SK-N-SH (cell line): Measurements from ENCODE around the gene TMEM41B.

Experiments used
- CHD2 ChIP-seq: fragments of 150-350 bp; IDR thresholded peaks from 2 replicates; pipeline ENCODE4 v1.6.1; 2018; ENCODE audit warnings: low read length; ENCODE audit not compliant: partially characterized antibody
- NRF1 ChIP-seq: IDR thresholded peaks from 2 replicates; pipeline ENCODE4 v1.6.1; 2012; ENCODE audit warnings: low read depth, mild to moderate bottlenecking, low read length
- POLR2AphosphoS5 ChIP-seq: IDR thresholded peaks from 2 replicates; pipeline ENCODE4 v1.6.1; 2012; ENCODE audit warnings: low read depth, low read length
- TEAD4 ChIP-seq: IDR thresholded peaks from 2 replicates; pipeline ENCODE4 v1.4.0; 2012; ENCODE audit warnings: mild to moderate bottlenecking, borderline replicate concordance; ENCODE audit not compliant: insufficient read depth
- TF ChIP-seq, protein P1 (sequence below): fragments of 200-600 bp; sonication (generic); IDR thresholded peaks from 2 replicates; pipeline ENCODE4 v1.6.1; 2017; ENCODE audit warnings: antibody characterized with exemption, mild to moderate bottlenecking, moderate library complexity
- TF ChIP-seq, protein P2 (sequence below): IDR thresholded peaks from 2 replicates; pipeline ENCODE4 v1.4.0; 2012; ENCODE audit warnings: low read depth

DNA sequence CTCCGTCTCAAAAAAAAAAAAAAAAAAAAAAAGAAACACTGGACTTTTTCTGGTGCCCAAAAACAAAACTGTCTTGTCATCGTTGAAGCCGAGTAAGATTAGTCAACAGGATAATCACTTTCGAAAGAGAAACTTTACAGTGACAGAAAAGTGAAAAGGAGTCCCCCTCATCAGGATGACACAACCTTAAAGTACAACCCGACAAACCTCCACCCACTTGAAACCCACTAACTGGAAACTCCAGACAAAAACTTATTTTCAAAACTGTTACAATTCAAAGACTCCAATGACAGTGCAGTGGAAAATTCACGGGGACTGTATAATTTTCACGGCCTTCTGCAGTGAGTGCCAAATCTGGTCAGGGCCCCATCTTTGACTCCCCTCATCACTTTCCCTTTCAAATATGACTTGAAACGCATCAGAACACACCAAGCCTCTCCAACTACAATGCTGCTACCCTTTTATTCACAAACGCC, 50.5 kb downstream of the TMEM41B start:
- TF ChIP-seq POLR2AphosphoS5, result no peak
- TF ChIP-seq, protein P1, sequence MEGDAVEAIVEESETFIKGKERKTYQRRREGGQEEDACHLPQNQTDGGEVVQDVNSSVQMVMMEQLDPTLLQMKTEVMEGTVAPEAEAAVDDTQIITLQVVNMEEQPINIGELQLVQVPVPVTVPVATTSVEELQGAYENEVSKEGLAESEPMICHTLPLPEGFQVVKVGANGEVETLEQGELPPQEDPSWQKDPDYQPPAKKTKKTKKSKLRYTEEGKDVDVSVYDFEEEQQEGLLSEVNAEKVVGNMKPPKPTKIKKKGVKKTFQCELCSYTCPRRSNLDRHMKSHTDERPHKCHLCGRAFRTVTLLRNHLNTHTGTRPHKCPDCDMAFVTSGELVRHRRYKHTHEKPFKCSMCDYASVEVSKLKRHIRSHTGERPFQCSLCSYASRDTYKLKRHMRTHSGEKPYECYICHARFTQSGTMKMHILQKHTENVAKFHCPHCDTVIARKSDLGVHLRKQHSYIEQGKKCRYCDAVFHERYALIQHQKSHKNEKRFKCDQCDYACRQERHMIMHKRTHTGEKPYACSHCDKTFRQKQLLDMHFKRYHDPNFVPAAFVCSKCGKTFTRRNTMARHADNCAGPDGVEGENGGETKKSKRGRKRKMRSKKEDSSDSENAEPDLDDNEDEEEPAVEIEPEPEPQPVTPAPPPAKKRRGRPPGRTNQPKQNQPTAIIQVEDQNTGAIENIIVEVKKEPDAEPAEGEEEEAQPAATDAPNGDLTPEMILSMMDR, result no peak
- TF ChIP-seq CHD2, result no peak
- TF ChIP-seq, protein P2, sequence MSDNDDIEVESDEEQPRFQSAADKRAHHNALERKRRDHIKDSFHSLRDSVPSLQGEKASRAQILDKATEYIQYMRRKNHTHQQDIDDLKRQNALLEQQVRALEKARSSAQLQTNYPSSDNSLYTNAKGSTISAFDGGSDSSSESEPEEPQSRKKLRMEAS, result no peak
- TF ChIP-seq NRF1, result no peak
- no peak for TF ChIP-seq TEAD4
